Activated naive CD8-positive, alpha-beta T cell treated with anti-CD3 and anti-CD28 coated beads, Interleukin-2, amount 50 U/mL, for 24 hours (primary cell): ENCODE measurements around the gene MMP24.
A peak's percentile ranks its signal among the peaks of the same experiment; 100 is the strongest.
"Not testable (repeated sequence)": the region's sequence is repeated elsewhere in the genome, so short reads cannot be mapped to it uniquely, and the experiment has no call there.

Source experiments
- ATAC-seq: fragments of 150-1000 bp; cut with Tn5 transposase; one replicate; pipeline ENCODE4 v1.10.0; 2021
- DNase-seq: peaks from one replicate; pipeline ENCODE4 v3.0.0; 2021
- H3K27ac Mint-ChIP-seq: one replicate; pipeline ENCODE4 v1.8.0; 2021; ENCODE audit warnings: mild to moderate bottlenecking, mixed read lengths
- H3K27me3 Mint-ChIP-seq: one replicate; pipeline ENCODE4 v1.8.0; 2021; ENCODE audit warnings: mixed read lengths
- H3K36me3 Mint-ChIP-seq: one replicate; pipeline ENCODE4 v1.8.0; 2021; ENCODE audit warnings: low read depth, mixed read lengths
- H3K4me1 Mint-ChIP-seq: one replicate; pipeline ENCODE4 v1.8.0; 2021; ENCODE audit warnings: mixed read lengths
- H3K4me3 Mint-ChIP-seq: one replicate; pipeline ENCODE4 v1.8.0; 2021; ENCODE audit warnings: mild to moderate bottlenecking, moderate library complexity, mixed read lengths
- H3K9me3 Mint-ChIP-seq: one replicate; pipeline ENCODE4 v1.8.0; 2021; ENCODE audit warnings: mixed read lengths

The MMP24 gene

GRCh38 chr20:35238735-35239134 lies 12.2 kb downstream of the MMP24 start:
- H3K4me1 Mint-ChIP-seq = peaks cover 3% of the 10 kb centered on the region
- no peak overlapping the region for H3K27ac Mint-ChIP-seq
- no peaks in the 10 kb centered on the region for H3K9me3 Mint-ChIP-seq
- H3K36me3 Mint-ChIP-seq = peaks cover 3% of the 10 kb centered on the region
- no peak overlapping the region for H3K4me3 Mint-ChIP-seq
- no peaks in the 10 kb centered on the region for H3K27me3 Mint-ChIP-seq
- DNase-seq = no peak
- ATAC-seq = no peak

GRCh38 chr20:35240083-35240810 lies 13.8 kb downstream of the MMP24 start:
- peaks cover 3% of the 10 kb centered on the region for H3K36me3 Mint-ChIP-seq
- no peaks in the 10 kb centered on the region for H3K27me3 Mint-ChIP-seq
- peaks cover 3% of the 10 kb centered on the region for H3K4me1 Mint-ChIP-seq
- H3K9me3 Mint-ChIP-seq = no peaks in the 10 kb centered on the region
- peak; percentile 57 for ATAC-seq
- no peak overlapping the region for H3K4me3 Mint-ChIP-seq
- no peak overlapping the region for H3K27ac Mint-ChIP-seq
- no peak for DNase-seq

- H3K9me3 Mint-ChIP-seq = no peaks in the 10 kb centered on the region
- no peak overlapping the region for H3K4me3 Mint-ChIP-seq
- no peak for ATAC-seq
These were observed 14.4 kb downstream of the MMP24 start for GRCh38 chr20:35240811-35241293.

GRCh38 chr20:35243317-35243716 lies 16.8 kb downstream of the MMP24 start:
- Mint-ChIP-seq H3K4me3 (no peak overlapping the region), H3K27ac (no peak overlapping the region), H3K36me3 (no peaks in the 10 kb centered on the region), H3K9me3 (no peaks in the 10 kb centered on the region), H3K27me3 (no peaks in the 10 kb centered on the region), H3K4me1 (peaks cover 3% of the 10 kb centered on the region)
- ATAC-seq = no peak
- no peak for DNase-seq

More at GRCh38 chr20:35240811-35241293, 14.4 kb downstream of the MMP24 start:
- DNase-seq = no peak
- Mint-ChIP-seq H3K27me3 (no peaks in the 10 kb centered on the region), H3K27ac (no peak overlapping the region), H3K36me3 (peaks cover 3% of the 10 kb centered on the region), H3K4me1 (peaks cover 3% of the 10 kb centered on the region)

- Mint-ChIP-seq H3K36me3 (no peaks in the 10 kb centered on the region), H3K27ac (no peak overlapping the region), H3K4me3 (no peak overlapping the region), H3K4me1 (peaks cover 3% of the 10 kb centered on the region), H3K27me3 (no peaks in the 10 kb centered on the region), H3K9me3 (no peaks in the 10 kb centered on the region)
- no peak for DNase-seq
- ATAC-seq = no peak
These were observed 17.5 kb downstream of the MMP24 start for GRCh38 chr20:35243986-35244385.

GRCh38 chr20:35246723-35247122 lies 20.2 kb downstream of the MMP24 start:
- Mint-ChIP-seq H3K27ac (no peak overlapping the region), H3K9me3 (no peaks in the 10 kb centered on the region), H3K4me1 (peaks cover 8% of the 10 kb centered on the region), H3K36me3 (no peaks in the 10 kb centered on the region), H3K4me3 (no peak overlapping the region), H3K27me3 (no peaks in the 10 kb centered on the region)
- ATAC-seq (no peak), DNase-seq (no peak)

GRCh38 chr20:35248641-35249475 lies 22.4 kb downstream of the MMP24 start:
- DNase-seq (no peak), ATAC-seq (no peak)
- Mint-ChIP-seq H3K4me3 (no peak overlapping the region), H3K4me1 (peaks cover 19% of the 10 kb centered on the region), H3K36me3 (no peaks in the 10 kb centered on the region), H3K27me3 (no peaks in the 10 kb centered on the region), H3K27ac (no peak overlapping the region), H3K9me3 (no peaks in the 10 kb centered on the region)

- Mint-ChIP-seq H3K4me3 (no peak overlapping the region), H3K9me3 (no peaks in the 10 kb centered on the region), H3K4me1 (peaks cover 19% of the 10 kb centered on the region), H3K27ac (peak overlapping the region; percentile 59), H3K36me3 (peaks cover 6% of the 10 kb centered on the region), H3K27me3 (no peaks in the 10 kb centered on the region)
- no peak for ATAC-seq
- DNase-seq = no peak
These were observed 25.1 kb downstream of the MMP24 start for GRCh38 chr20:35251613-35251940.

- no peak overlapping the region for H3K4me3 Mint-ChIP-seq
- H3K27me3 Mint-ChIP-seq = no peaks in the 10 kb centered on the region
- H3K36me3 Mint-ChIP-seq = peaks cover 6% of the 10 kb centered on the region
- no peak for DNase-seq
- peak; percentile 71 for ATAC-seq
- peak overlapping the region; percentile 59 for H3K27ac Mint-ChIP-seq
- no peaks in the 10 kb centered on the region for H3K9me3 Mint-ChIP-seq
- H3K4me1 Mint-ChIP-seq = peaks cover 19% of the 10 kb centered on the region
These were observed 25.6 kb downstream of the MMP24 start for GRCh38 chr20:35252037-35252461.

GRCh38 chr20:35252598-35252997 lies 26.1 kb downstream of the MMP24 start:
- DNase-seq, H3K4me3 Mint-ChIP-seq, H3K36me3 Mint-ChIP-seq, H3K27me3 Mint-ChIP-seq, H3K9me3 Mint-ChIP-seq, ATAC-seq: not testable (repeated sequence)
- peaks cover 19% of the 10 kb centered on the region for H3K4me1 Mint-ChIP-seq
- peak overlapping the region; percentile 59 for H3K27ac Mint-ChIP-seq

- H3K36me3 Mint-ChIP-seq = peaks cover 6% of the 10 kb centered on the region
- no peak for ATAC-seq
- H3K27ac Mint-ChIP-seq = no peak overlapping the region
- H3K4me3 Mint-ChIP-seq = no peak overlapping the region
- H3K27me3 Mint-ChIP-seq = no peaks in the 10 kb centered on the region
- DNase-seq = no peak
- H3K4me1 Mint-ChIP-seq = peaks cover 19% of the 10 kb centered on the region
- H3K9me3 Mint-ChIP-seq = no peaks in the 10 kb centered on the region
These were observed 26.5 kb downstream of the MMP24 start for GRCh38 chr20:35253010-35253409.

- H3K36me3 Mint-ChIP-seq = peaks cover 6% of the 10 kb centered on the region
- no peaks in the 10 kb centered on the region for H3K9me3 Mint-ChIP-seq
- ATAC-seq = no peak
- H3K27me3 Mint-ChIP-seq = no peaks in the 10 kb centered on the region
- H3K4me3 Mint-ChIP-seq = no peak overlapping the region
- no peak overlapping the region for H3K27ac Mint-ChIP-seq
- no peak for DNase-seq
- H3K4me1 Mint-ChIP-seq = peaks cover 19% of the 10 kb centered on the region
These were observed 28.0 kb downstream of the MMP24 start for GRCh38 chr20:35254448-35254999.

- H3K27me3 Mint-ChIP-seq = no peaks in the 10 kb centered on the region
- peaks cover 5% of the 10 kb centered on the region for H3K4me1 Mint-ChIP-seq
- no peak overlapping the region for H3K4me3 Mint-ChIP-seq
- H3K36me3 Mint-ChIP-seq = peaks cover 6% of the 10 kb centered on the region
- DNase-seq = no peak
- ATAC-seq = no peak
- H3K9me3 Mint-ChIP-seq = no peaks in the 10 kb centered on the region
- H3K27ac Mint-ChIP-seq = no peak overlapping the region
These were observed 30.9 kb downstream of the MMP24 start for GRCh38 chr20:35257175-35257909.

- no peaks in the 10 kb centered on the region for H3K9me3 Mint-ChIP-seq
- ATAC-seq (no peak), DNase-seq (no peak)
- H3K27ac Mint-ChIP-seq = no peak overlapping the region
- H3K4me1 Mint-ChIP-seq = no peaks in the 10 kb centered on the region
- H3K4me3 Mint-ChIP-seq = no peak overlapping the region
- no peaks in the 10 kb centered on the region for H3K36me3 Mint-ChIP-seq
- H3K27me3 Mint-ChIP-seq = no peaks in the 10 kb centered on the region
These were observed 33.9 kb downstream of the MMP24 start for GRCh38 chr20:35260426-35260825.
